ENCODE results near the gene TTC28. TPM values are rescaled to one million over a fixed set of nuclear protein-coding genes. Genes with fewer than 3 reads are reported as not detected.

The TTC28 gene
- total and polyA plus RNA-seq, 2 donors (not counting 3 experiments of a cell fraction or from before 2014, with no cell fraction given), result 16.5 to 51.1 TPM

GRCh38 chr22:27994481-27995331 lies 684.9 kb downstream of the TTC28 start:
- Histone ChIP-seq H3K9me1 (replicated peaks; ENCODE audit: control insufficient read depth, extremely low read depth, insufficient read depth, low read length) (no peaks in the 10 kb centered on the region), H4K20me1 (replicated peaks; ENCODE audit: control insufficient read depth, extremely low read depth, insufficient read depth, low read length) (no peaks in the 10 kb centered on the region), H2AFZ (ENCODE audit: low read depth, low read length) (no peak overlapping the region), H3K27me3 (ENCODE audit: control insufficient read depth in 2 of 2, insufficient read depth in 2 of 2, low read length in 2 of 2) (no peaks in the 10 kb centered on the region), H3K27ac (ENCODE audit: insufficient read depth, low read depth, low read length) (no peak overlapping the region), H3K4me2 (ENCODE audit: insufficient read depth, low read length) (no peak overlapping the region), H3K4me1 (ENCODE audit: control insufficient read depth, extremely low read depth, insufficient read depth, low read length) (peaks cover 3% of the 10 kb centered on the region), H3K4me3 (replicated peaks in 1 of 3; ENCODE audit: insufficient read depth in 1 of 3, low read depth in 1 of 3, low read length in 3 of 3) (no peak overlapping the region), H3K79me2 (ENCODE audit: control insufficient read depth, insufficient read depth, low read length) (no peaks in the 10 kb centered on the region), H3K9ac (replicated peaks; ENCODE audit: extremely low read depth, insufficient read depth, low read length) (no peak overlapping the region), H3K9me3 (replicated peaks; ENCODE audit: control insufficient read depth, insufficient read depth, low read length) (no peaks in the 10 kb centered on the region), H3K36me3 (ENCODE audit: control insufficient read depth in 2 of 2, extremely low read depth in 1 of 2, insufficient read depth in 2 of 2, low read length in 2 of 2) (peaks cover 0 to 19% of the 10 kb centered on the region in 2 experiments)
- intact Hi-C loops (cut with micrococcal nuclease), result loop anchor here (5.0 kb wide), 1 partner anchor 107 kb away; no protein-coding TSS in a partner anchor
- BruUV-seq (replicated peaks), result no TSS peak
- TF ChIP-seq, protein P1, sequence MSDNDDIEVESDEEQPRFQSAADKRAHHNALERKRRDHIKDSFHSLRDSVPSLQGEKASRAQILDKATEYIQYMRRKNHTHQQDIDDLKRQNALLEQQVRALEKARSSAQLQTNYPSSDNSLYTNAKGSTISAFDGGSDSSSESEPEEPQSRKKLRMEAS (IDR thresholded peaks at IDR 0.05; ENCODE audit: insufficient read depth, insufficient read length), result no peak
- no peak for TF ChIP-seq POLR2A (IDR thresholded peaks at IDR 0.05; ENCODE audit: low read depth, low read length)
- no peak for TF ChIP-seq GATA2 (IDR thresholded peaks at IDR 0.05; ENCODE audit: insufficient read depth, insufficient read length, low read depth, low read length)
- TF ChIP-seq FOS (IDR thresholded peaks at IDR 0.05; ENCODE audit: borderline replicate concordance, insufficient read depth, low read length), result no peak
- no peak for TF ChIP-seq EZH2 (IDR thresholded peaks at IDR 0.05; ENCODE audit: borderline replicate concordance, low read depth, low read length, severe bottlenecking)
- no peak for TF ChIP-seq JUN (IDR thresholded peaks at IDR 0.05; ENCODE audit: borderline replicate concordance, insufficient read depth, insufficient read length, low read depth)
- TF ChIP-seq MYC (IDR thresholded peaks at IDR 0.05; ENCODE audit: low read depth, low read length), result no peak
- no peak for TF ChIP-seq CTCF (IDR thresholded peaks at IDR 0.05; ENCODE audit: extremely low read depth in 1 of 2, insufficient read depth in 1 of 2, low read depth in 1 of 2, low read length in 2 of 2)
- ChIA-PET POLR2A (no interaction called here), CTCF (interaction anchor here (1.0 kb wide), 1 partner anchor 113 kb away, joined by 4 read pairs; no protein-coding TSS in a partner anchor)
- no peak for FAIRE-seq
- no peak for DNase-seq (ENCODE audit: low read depth, low spot score)
- dilution Hi-C loops (cut with MboI; ENCODE audit: extremely low pct_ligation_motif_present, low sequenced_read_pairs), result no loop called here

Measured in endothelial cell of umbilical vein (primary cell).